ENCODE measurements around the gene UBXN4. TPM values are rescaled to one million over a fixed set of nuclear protein-coding genes. Genes with fewer than 3 reads are reported as not detected.

Gene UBXN4
- total RNA-seq, 1 experiment from 2014 or later = 65.4 TPM

GRCh38 chr2:135742325-135742757 is 686 bp downstream of the UBXN4 start:
- no CpG with 5 or more reads among the region's 34 CpGs for WGBS (ENCODE audit: extremely low coverage, insufficient read length, low lambda C conversion rate)
- H3K4me2 ChIP-seq (ENCODE audit: insufficient read depth, insufficient read length, low read length) = peak overlapping the region; percentile 68
- H2BK120ac ChIP-seq (ENCODE audit: low read depth, low read length, poor library complexity, severe bottlenecking) = no peak overlapping the region
- no peaks in the 10 kb centered on the region for H3K79me1 ChIP-seq (ENCODE audit: insufficient read depth, low read depth, low read length, poor library complexity, severe bottlenecking)
- H3K4ac ChIP-seq (ENCODE audit: low read depth, low read length) = no peak overlapping the region
- H2AFZ ChIP-seq (ENCODE audit: low read length) = no peak overlapping the region
- Mint-ChIP-seq H3K4me3 (peak overlapping the region; percentile 95 to 98), H3K27me3 (ENCODE audit: low read depth) (no peaks in the 10 kb centered on the region), H3K36me3 (ENCODE audit: insufficient read depth in 1 of 3, low read depth in 3 of 3) (peaks cover 0 to 6% (median 0%) of the 10 kb centered on the region in 3 experiments; a peak in 3 of 7 replicates), H3K9me3 (no peaks in the 10 kb centered on the region; a peak in 1 of 5 replicates), H3K27ac (peak overlapping the region; percentile 87 to 99 (median 96)), H3K4me1 (peaks cover 16 to 17% of the 10 kb centered on the region in 2 experiments)
- peak overlapping the region; percentile 13 for H3K56ac ChIP-seq (ENCODE audit: insufficient read length, low read depth, low read length)
- H3K27me3 ChIP-seq (ENCODE audit: insufficient read depth, low read length) = no peaks in the 10 kb centered on the region
- H4K5ac ChIP-seq (ENCODE audit: insufficient read length, low read depth, low read length) = peak overlapping the region; percentile 8
- no peak overlapping the region for H2BK20ac ChIP-seq (ENCODE audit: low read depth, low read length, poor library complexity, severe bottlenecking)
- H3K14ac ChIP-seq (ENCODE audit: insufficient read depth, low read length) = peak overlapping the region; percentile 80
- H3K23me2 ChIP-seq (ENCODE audit: insufficient read length, low read depth, low read length, poor library complexity, severe bottlenecking) = no peaks in the 10 kb centered on the region
- H4K20me1 ChIP-seq (ENCODE audit: control insufficient read depth, insufficient read depth, insufficient read length) = no peaks in the 10 kb centered on the region
- H3K18ac ChIP-seq (ENCODE audit: insufficient read length, low read depth, low read length) = peak overlapping the region; percentile 25
- H4K8ac ChIP-seq (replicated peaks; ENCODE audit: insufficient read length, low read depth, low read length) = no peak overlapping the region
- H2AK5ac ChIP-seq (ENCODE audit: insufficient read length, low read length) = no peak overlapping the region
- no peak overlapping the region for H2BK15ac ChIP-seq (ENCODE audit: low read depth, low read length)
- H2BK12ac ChIP-seq (ENCODE audit: insufficient read length, low read depth, low read length) = no peak overlapping the region
- no peak overlapping the region for H2BK5ac ChIP-seq (ENCODE audit: insufficient read length, low read length)
- H3K9me3 ChIP-seq (ENCODE audit: control insufficient read depth, low read depth, low read length) = no peaks in the 10 kb centered on the region
- peak; percentile 38 for DNase-seq
- peaks cover 18% of the 10 kb centered on the region; the same call in 1 of the 2 replicates for H3K79me2 ChIP-seq (ENCODE audit: insufficient read depth, low read length)
- peak overlapping the region; percentile 88 for H3K9ac ChIP-seq (ENCODE audit: extremely low read depth, insufficient read length, low read length)
- peak overlapping the region; percentile 53 for H3K27ac ChIP-seq (ENCODE audit: insufficient read length, low read depth, low read length)
- H3T11ph ChIP-seq (ENCODE audit: low read length) = no peak overlapping the region
- no peak overlapping the region for H3K23ac ChIP-seq (ENCODE audit: insufficient read length, low read depth, low read length)
- no peaks in the 10 kb centered on the region for H3K4me1 ChIP-seq (ENCODE audit: insufficient read depth, low read length)
- H4K91ac ChIP-seq (ENCODE audit: insufficient read length, low read depth, low read length) = peak overlapping the region; percentile 51
- no peak for TF ChIP-seq CTCF (conservative IDR thresholded peaks at IDR 0.05)

Measured in H9 (cell line).